Measurements from ENCODE around the gene RTEL1.

The RTEL1 gene

DNA sequence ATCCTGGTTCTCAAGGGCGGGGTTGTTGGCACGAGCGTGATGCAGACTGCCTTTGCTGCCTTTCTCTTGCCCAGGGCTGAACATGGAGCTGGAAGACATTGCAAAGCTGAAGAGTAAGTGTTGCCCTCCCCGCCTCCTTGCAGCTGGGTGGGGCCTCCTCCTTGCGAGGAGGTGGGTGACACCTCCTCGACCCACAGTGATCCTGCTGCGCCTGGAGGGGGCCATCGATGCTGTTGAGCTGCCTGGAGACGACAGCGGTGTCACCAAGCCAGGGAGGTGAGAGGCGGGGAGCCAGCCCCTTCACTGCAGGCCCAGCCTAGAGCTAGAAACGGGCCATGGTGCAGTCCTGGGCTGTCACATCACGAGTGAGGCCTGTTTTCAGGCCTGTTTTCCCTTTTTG is 20.0 kb downstream of the RTEL1 start:
- Histone ChIP-seq H3K14ac (ENCODE audit: low read length) (no peak overlapping the region), H3K9ac (ENCODE audit: low read length) (no peak overlapping the region), H2AK5ac (ENCODE audit: low read length) (no peak overlapping the region), H3K4me2 (ENCODE audit: low read length) (no peak overlapping the region), H3K27me3 (ENCODE audit: insufficient read depth, low read length) (no peaks in the 10 kb centered on the region), H2BK12ac (ENCODE audit: low read length) (no peak overlapping the region), H3K4me3 (ENCODE audit: low read depth, low read length) (no peak overlapping the region), H2AFZ (ENCODE audit: insufficient read depth, low read length, poor library complexity) (no peak overlapping the region), H3K36me3 (ENCODE audit: control insufficient read depth in 1 of 2, insufficient read depth in 2 of 2, low read length in 2 of 2) (peaks cover 37 to 48% of the 10 kb centered on the region in 2 experiments), H4K91ac (ENCODE audit: low read depth, low read length) (no peak overlapping the region), H2BK5ac (ENCODE audit: low read depth, low read length, poor library complexity) (no peak overlapping the region), H3K4me1 (ENCODE audit: control insufficient read depth in 1 of 2, insufficient read depth in 2 of 2, low read length in 2 of 2) (peaks cover 13 to 14% of the 10 kb centered on the region in 2 experiments), H4K12ac (ENCODE audit: low read depth, low read length) (no peak overlapping the region), H3K4ac (ENCODE audit: low read depth, low read length) (no peak overlapping the region), H3K27ac (ENCODE audit: low read depth, low read length) (no peak overlapping the region), H2BK120ac (ENCODE audit: insufficient read depth, low read length, poor library complexity) (no peak overlapping the region), H3K23ac (ENCODE audit: low read length) (no peak overlapping the region), H3K9me3 (ENCODE audit: insufficient read depth, low read depth, low read length) (peaks cover 7% of the 10 kb centered on the region), H3K18ac (ENCODE audit: low read length) (no peak overlapping the region), H3K79me2 (ENCODE audit: control insufficient read depth, insufficient read depth, low read length, poor library complexity) (peaks cover 3% of the 10 kb centered on the region), H3K79me1 (ENCODE audit: low read length) (peaks cover 9% of the 10 kb centered on the region), H4K8ac (ENCODE audit: low read depth, low read length) (no peak overlapping the region)
- DNase-seq, result no peak
- WGBS (ENCODE audit: extremely low coverage, insufficient coverage, insufficient read length), result no CpG with 5 or more reads among the region's 13 CpGs

DNA sequence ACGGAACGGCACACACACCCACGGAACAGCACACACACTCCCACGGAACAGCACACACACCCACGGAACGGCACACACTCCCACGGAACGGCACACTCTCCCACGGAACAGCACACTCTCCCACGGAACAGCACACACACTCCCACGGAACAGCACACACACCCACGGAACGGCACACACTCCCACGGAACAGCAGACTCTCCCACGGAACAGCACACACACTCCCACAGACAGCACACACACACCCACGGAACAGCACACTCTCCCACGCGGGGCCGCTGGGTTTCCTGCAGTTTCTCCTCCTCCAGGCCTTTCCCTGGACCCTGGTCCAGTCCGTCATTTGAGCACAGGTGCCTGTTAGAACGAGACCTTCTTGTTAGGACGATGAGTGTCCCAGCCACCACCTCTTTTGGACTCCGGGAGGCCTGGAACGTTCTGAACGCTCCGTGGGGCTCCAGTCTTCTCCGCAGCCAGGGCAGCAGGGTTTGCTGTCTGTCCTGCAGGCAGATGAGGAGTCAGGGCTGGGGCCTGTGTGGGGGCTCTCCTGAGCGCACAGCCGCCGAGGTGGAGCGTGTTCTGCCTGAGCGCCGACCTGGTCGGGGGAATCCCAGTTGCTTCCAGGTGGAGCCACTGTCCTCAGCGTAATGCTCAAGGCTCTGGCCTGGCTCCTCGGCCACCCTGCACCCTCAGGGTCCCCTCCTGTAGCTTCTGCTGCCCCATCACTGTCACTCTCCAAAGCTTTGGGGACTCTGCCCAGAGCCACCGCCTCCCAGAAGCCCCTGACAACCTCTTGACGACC is 20.8 kb downstream of the RTEL1 start:
- DNase-seq, result no peak
- Histone ChIP-seq H3K4me2 (ENCODE audit: low read length) (no peak overlapping the region), H3K36me3 (ENCODE audit: control insufficient read depth in 1 of 2, insufficient read depth in 2 of 2, low read length in 2 of 2) (peaks cover 34 to 43% of the 10 kb centered on the region in 2 experiments), H2AK5ac (ENCODE audit: low read length) (no peak overlapping the region), H3K23ac (ENCODE audit: low read length) (no peak overlapping the region), H2BK12ac (ENCODE audit: low read length) (no peak overlapping the region), H3K4me3 (ENCODE audit: low read depth, low read length) (no peak overlapping the region), H3K27me3 (ENCODE audit: insufficient read depth, low read length) (no peaks in the 10 kb centered on the region), H3K79me1 (ENCODE audit: low read length) (peaks cover 12% of the 10 kb centered on the region), H3K18ac (ENCODE audit: low read length) (no peak overlapping the region), H3K79me2 (ENCODE audit: control insufficient read depth, insufficient read depth, low read length, poor library complexity) (peaks cover 6% of the 10 kb centered on the region), H3K4ac (ENCODE audit: low read depth, low read length) (no peak overlapping the region), H3K27ac (ENCODE audit: low read depth, low read length) (no peak overlapping the region), H3K14ac (ENCODE audit: low read length) (no peak overlapping the region), H4K12ac (ENCODE audit: low read depth, low read length) (no peak overlapping the region), H2BK120ac (ENCODE audit: insufficient read depth, low read length, poor library complexity) (no peak overlapping the region), H2BK5ac (ENCODE audit: low read depth, low read length, poor library complexity) (no peak overlapping the region), H3K9me3 (ENCODE audit: insufficient read depth, low read depth, low read length) (peaks cover 8% of the 10 kb centered on the region), H3K4me1 (ENCODE audit: control insufficient read depth in 1 of 2, insufficient read depth in 2 of 2, low read length in 2 of 2) (peaks cover 19 to 20% of the 10 kb centered on the region in 2 experiments), H4K91ac (ENCODE audit: low read depth, low read length) (peak overlapping the region; percentile 1), H2AFZ (ENCODE audit: insufficient read depth, low read length, poor library complexity) (no peak overlapping the region), H4K8ac (ENCODE audit: low read depth, low read length) (no peak overlapping the region), H3K9ac (ENCODE audit: low read length) (no peak overlapping the region)
- no CpG with 5 or more reads among the region's 38 CpGs for WGBS (ENCODE audit: extremely low coverage, insufficient coverage, insufficient read length)

DNA sequence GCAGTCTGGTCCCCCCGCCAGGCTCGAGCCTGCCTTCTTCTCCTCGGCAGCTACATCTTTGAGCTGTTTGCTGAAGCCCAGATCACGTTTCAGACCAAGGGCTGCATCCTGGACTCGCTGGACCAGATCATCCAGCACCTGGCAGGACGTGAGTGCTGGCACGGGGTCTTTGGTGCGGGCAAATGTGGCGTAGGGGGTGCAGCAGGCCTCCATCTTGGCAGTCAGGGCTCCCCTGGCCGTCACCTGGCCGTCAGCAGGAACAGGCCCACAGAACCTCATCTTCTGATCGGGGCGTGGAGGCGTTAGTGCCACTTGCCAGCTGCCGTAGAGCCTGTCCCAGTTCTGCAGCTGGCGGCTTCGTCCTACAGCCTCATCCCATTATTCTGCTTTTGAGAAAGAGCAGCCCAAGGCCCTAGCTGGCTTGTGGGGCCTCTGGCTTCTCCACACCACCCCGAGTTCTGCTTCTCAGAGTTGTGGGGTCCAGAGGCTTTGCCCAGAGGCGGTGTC is 21.7 kb downstream of the RTEL1 start:
- Histone ChIP-seq H3K4me2 (ENCODE audit: low read length) (no peak overlapping the region), H2AK5ac (ENCODE audit: low read length) (no peak overlapping the region), H2BK120ac (ENCODE audit: insufficient read depth, low read length, poor library complexity) (no peak overlapping the region), H3K27me3 (ENCODE audit: insufficient read depth, low read length) (no peaks in the 10 kb centered on the region), H3K36me3 (ENCODE audit: control insufficient read depth in 1 of 2, insufficient read depth in 2 of 2, low read length in 2 of 2) (peaks cover 26 to 38% of the 10 kb centered on the region in 2 experiments), H3K14ac (ENCODE audit: low read length) (no peak overlapping the region), H2AFZ (ENCODE audit: insufficient read depth, low read length, poor library complexity) (no peak overlapping the region), H3K79me2 (ENCODE audit: control insufficient read depth, insufficient read depth, low read length, poor library complexity) (peaks cover 6% of the 10 kb centered on the region), H3K18ac (ENCODE audit: low read length) (no peak overlapping the region), H3K27ac (ENCODE audit: low read depth, low read length) (no peak overlapping the region), H2BK5ac (ENCODE audit: low read depth, low read length, poor library complexity) (no peak overlapping the region), H3K4me1 (ENCODE audit: control insufficient read depth in 1 of 2, insufficient read depth in 2 of 2, low read length in 2 of 2) (peaks cover 19 to 20% of the 10 kb centered on the region in 2 experiments), H3K79me1 (ENCODE audit: low read length) (peaks cover 12% of the 10 kb centered on the region), H3K4ac (ENCODE audit: low read depth, low read length) (no peak overlapping the region), H4K91ac (ENCODE audit: low read depth, low read length) (peak overlapping the region; percentile 57), H2BK12ac (ENCODE audit: low read length) (peak overlapping the region; percentile 10), H3K9me3 (ENCODE audit: insufficient read depth, low read depth, low read length) (peaks cover 8% of the 10 kb centered on the region), H3K4me3 (ENCODE audit: low read depth, low read length) (no peak overlapping the region), H3K23ac (ENCODE audit: low read length) (no peak overlapping the region), H4K12ac (ENCODE audit: low read depth, low read length) (no peak overlapping the region), H4K8ac (ENCODE audit: low read depth, low read length) (no peak overlapping the region), H3K9ac (ENCODE audit: low read length) (no peak overlapping the region)
- DNase-seq, result no peak
- no CpG with 5 or more reads among the region's 19 CpGs for WGBS (ENCODE audit: extremely low coverage, insufficient coverage, insufficient read length)

DNA sequence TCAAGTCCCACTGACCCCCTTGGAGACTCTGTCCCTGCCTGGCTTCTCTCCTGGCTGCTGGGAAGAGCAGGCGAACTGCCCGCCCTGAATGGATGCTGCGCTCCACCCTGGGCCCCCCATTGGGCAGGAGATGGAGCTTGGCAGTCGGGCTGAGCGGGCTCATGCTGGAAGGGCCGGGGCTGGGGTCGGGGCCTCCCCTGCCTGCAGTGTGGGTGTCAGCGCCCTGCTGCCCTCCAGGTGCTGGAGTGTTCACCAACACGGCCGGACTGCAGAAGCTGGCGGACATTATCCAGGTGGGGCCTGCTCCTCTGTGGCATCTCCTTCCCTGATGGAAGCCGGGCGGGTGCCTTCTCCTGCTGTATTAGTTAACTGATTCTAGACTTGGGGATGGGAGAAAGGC is 22.3 kb downstream of the RTEL1 start:
- no peak overlapping the region for H3K27ac ChIP-seq (ENCODE audit: low read depth, low read length)
- peaks cover 19 to 20% of the 10 kb centered on the region in 2 experiments for H3K4me1 ChIP-seq (ENCODE audit: control insufficient read depth in 1 of 2, insufficient read depth in 2 of 2, low read length in 2 of 2)
- H3K18ac ChIP-seq (ENCODE audit: low read length), result no peak overlapping the region
- H3K4me2 ChIP-seq (ENCODE audit: low read length), result no peak overlapping the region
- H2AK5ac ChIP-seq (ENCODE audit: low read length), result no peak overlapping the region
- H3K79me1 ChIP-seq (ENCODE audit: low read length), result peaks cover 12% of the 10 kb centered on the region
- H3K9ac ChIP-seq (ENCODE audit: low read length), result no peak overlapping the region
- H4K8ac ChIP-seq (ENCODE audit: low read depth, low read length), result no peak overlapping the region
- DNase-seq, result no peak
- no peak overlapping the region for H2BK12ac ChIP-seq (ENCODE audit: low read length)
- H3K23ac ChIP-seq (ENCODE audit: low read length), result no peak overlapping the region
- no peak overlapping the region for H4K91ac ChIP-seq (ENCODE audit: low read depth, low read length)
- no CpG with 5 or more reads among the region's 13 CpGs for WGBS (ENCODE audit: extremely low coverage, insufficient coverage, insufficient read length)
- no peaks in the 10 kb centered on the region for H3K27me3 ChIP-seq (ENCODE audit: insufficient read depth, low read length)
- no peak overlapping the region for H3K14ac ChIP-seq (ENCODE audit: low read length)
- H3K79me2 ChIP-seq (ENCODE audit: control insufficient read depth, insufficient read depth, low read length, poor library complexity), result peaks cover 6% of the 10 kb centered on the region
- peaks cover 8% of the 10 kb centered on the region for H3K9me3 ChIP-seq (ENCODE audit: insufficient read depth, low read depth, low read length)
- no peak overlapping the region for H2AFZ ChIP-seq (ENCODE audit: insufficient read depth, low read length, poor library complexity)
- no peak overlapping the region for H2BK120ac ChIP-seq (ENCODE audit: insufficient read depth, low read length, poor library complexity)
- no peak overlapping the region for H2BK5ac ChIP-seq (ENCODE audit: low read depth, low read length, poor library complexity)
- no peak overlapping the region for H3K4me3 ChIP-seq (ENCODE audit: low read depth, low read length)
- H3K4ac ChIP-seq (ENCODE audit: low read depth, low read length), result no peak overlapping the region
- no peak overlapping the region for H4K12ac ChIP-seq (ENCODE audit: low read depth, low read length)
- peaks cover 22 to 37% of the 10 kb centered on the region in 2 experiments for H3K36me3 ChIP-seq (ENCODE audit: control insufficient read depth in 1 of 2, insufficient read depth in 2 of 2, low read length in 2 of 2)

Data from trophoblast cell (in vitro differentiated cells and primary cell).